Measurements from ENCODE around the gene CHST11. TPM values are rescaled to one million over a fixed set of nuclear protein-coding genes. Genes with fewer than 3 reads are reported as not detected.
A peak's percentile ranks its signal among the peaks of the same experiment; 100 is the strongest.

CHST11 gene
- total RNA-seq, 1 donor from 2014 or later, result 6.0 TPM

GRCh38 chr12:104496336-104496735 is 39.6 kb downstream of the CHST11 start:
- DNase-seq, result no peak
- Histone ChIP-seq H3K4me3 (no peak overlapping the region), H3K27ac (replicated peaks) (peak overlapping the region; percentile 32), H3K4me1 (peaks cover 21% of the 10 kb centered on the region), H3K27me3 (ENCODE audit: low read depth) (no peaks in the 10 kb centered on the region), H3K36me3 (no peaks in the 10 kb centered on the region), H3K9me3 (replicated peaks) (no peaks in the 10 kb centered on the region)
- TF ChIP-seq, protein P1, sequence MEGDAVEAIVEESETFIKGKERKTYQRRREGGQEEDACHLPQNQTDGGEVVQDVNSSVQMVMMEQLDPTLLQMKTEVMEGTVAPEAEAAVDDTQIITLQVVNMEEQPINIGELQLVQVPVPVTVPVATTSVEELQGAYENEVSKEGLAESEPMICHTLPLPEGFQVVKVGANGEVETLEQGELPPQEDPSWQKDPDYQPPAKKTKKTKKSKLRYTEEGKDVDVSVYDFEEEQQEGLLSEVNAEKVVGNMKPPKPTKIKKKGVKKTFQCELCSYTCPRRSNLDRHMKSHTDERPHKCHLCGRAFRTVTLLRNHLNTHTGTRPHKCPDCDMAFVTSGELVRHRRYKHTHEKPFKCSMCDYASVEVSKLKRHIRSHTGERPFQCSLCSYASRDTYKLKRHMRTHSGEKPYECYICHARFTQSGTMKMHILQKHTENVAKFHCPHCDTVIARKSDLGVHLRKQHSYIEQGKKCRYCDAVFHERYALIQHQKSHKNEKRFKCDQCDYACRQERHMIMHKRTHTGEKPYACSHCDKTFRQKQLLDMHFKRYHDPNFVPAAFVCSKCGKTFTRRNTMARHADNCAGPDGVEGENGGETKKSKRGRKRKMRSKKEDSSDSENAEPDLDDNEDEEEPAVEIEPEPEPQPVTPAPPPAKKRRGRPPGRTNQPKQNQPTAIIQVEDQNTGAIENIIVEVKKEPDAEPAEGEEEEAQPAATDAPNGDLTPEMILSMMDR (IDR thresholded peaks at IDR 0.05; ENCODE audit: borderline replicate concordance), result no peak
- intact Hi-C loops (cut with micrococcal nuclease), result no loop called here

DNA sequence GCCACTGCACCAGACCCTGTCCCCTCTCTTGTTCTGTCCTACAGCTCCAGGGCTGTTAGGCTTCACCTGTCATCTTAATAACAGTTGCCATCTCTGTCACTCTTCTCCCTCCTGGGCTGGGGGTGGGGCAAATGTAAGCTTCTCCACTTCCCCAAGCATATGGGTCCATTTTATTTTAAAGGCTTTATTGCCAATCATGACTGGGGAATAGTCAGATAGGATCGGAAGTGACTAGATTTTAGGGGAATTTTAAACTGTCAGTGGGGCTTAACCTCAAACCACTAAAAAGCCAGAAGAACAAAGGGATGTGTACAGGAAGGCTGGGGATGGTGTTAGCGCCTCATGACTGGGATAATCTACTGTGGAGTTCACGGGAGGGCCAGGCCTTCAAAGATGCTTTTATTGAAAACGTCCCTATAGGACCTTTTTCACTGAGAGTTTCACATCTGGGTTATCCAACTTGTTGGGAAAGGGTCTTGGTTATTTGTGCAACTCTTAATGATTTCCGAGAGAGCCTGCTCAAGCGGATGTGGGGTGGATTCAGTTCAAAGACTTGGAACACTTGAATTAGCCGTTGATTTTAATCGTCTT is 41.6 kb downstream of the CHST11 start:
- H3K4me3 ChIP-seq, result no peak overlapping the region
- TF ChIP-seq, protein P1 (IDR thresholded peaks at IDR 0.05; ENCODE audit: borderline replicate concordance), result no peak
- intact Hi-C loops (cut with micrococcal nuclease), result no loop called here
- peaks cover 21% of the 10 kb centered on the region for H3K4me1 ChIP-seq
- no peak overlapping the region for H3K27ac ChIP-seq (replicated peaks)
- DNase-seq, result no peak
- no peaks in the 10 kb centered on the region for H3K9me3 ChIP-seq (replicated peaks)
- no peaks in the 10 kb centered on the region for H3K36me3 ChIP-seq
- H3K27me3 ChIP-seq (ENCODE audit: low read depth), result no peaks in the 10 kb centered on the region

DNA sequence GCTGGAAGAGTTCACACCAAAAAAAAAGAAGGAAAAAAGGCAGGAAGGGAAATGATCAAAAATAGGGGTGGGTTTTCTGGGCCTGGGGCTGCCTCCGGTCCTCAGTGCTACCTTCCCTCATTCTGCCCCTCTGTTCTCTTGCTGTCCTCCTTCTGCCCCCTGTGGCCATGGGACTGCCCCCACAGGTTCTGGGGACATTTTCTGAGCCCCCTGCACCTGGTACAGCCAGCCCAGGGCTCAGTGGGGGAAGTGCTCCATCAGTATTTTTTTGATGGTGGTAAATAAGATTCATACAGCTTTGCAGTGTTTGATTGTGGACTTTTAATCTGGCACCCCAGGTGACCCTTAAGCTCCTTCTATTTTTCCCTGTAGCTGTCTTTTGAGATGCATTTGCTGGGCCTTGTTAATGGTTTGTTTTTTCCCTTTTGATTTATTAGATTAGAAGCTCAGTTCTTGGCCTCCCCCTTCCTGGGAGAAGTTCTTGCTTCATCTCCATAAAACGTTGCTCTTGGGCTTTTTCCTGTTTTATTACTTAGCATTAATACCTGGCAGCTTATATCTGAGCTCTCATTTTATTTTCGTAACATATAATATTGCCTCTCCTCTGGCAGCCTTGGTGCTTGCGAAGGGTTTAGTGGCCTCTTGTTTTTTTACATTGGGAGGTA is 43.1 kb downstream of the CHST11 start:
- DNase-seq, result no peak
- intact Hi-C loops (cut with micrococcal nuclease), result no loop called here
- H3K27ac ChIP-seq (replicated peaks), result no peak overlapping the region
- H3K36me3 ChIP-seq, result no peaks in the 10 kb centered on the region
- H3K4me3 ChIP-seq, result no peak overlapping the region
- H3K9me3 ChIP-seq (replicated peaks), result no peaks in the 10 kb centered on the region
- no peaks in the 10 kb centered on the region for H3K27me3 ChIP-seq (ENCODE audit: low read depth)
- peaks cover 22% of the 10 kb centered on the region for H3K4me1 ChIP-seq
- TF ChIP-seq, protein P1 (IDR thresholded peaks at IDR 0.05; ENCODE audit: borderline replicate concordance), result no peak

- Histone ChIP-seq H3K27me3 (ENCODE audit: low read depth) (no peaks in the 10 kb centered on the region), H3K36me3 (no peaks in the 10 kb centered on the region), H3K4me1 (peaks cover 23% of the 10 kb centered on the region), H3K4me3 (no peak overlapping the region), H3K27ac (replicated peaks) (no peak overlapping the region), H3K9me3 (replicated peaks) (no peaks in the 10 kb centered on the region)
- DNase-seq, result no peak
- intact Hi-C loops (cut with micrococcal nuclease), result no loop called here
- TF ChIP-seq, protein P1 (IDR thresholded peaks at IDR 0.05; ENCODE audit: borderline replicate concordance), result no peak
Measured at GRCh38 chr12:104501115-104501514, 44.4 kb downstream of the CHST11 start.

DNA sequence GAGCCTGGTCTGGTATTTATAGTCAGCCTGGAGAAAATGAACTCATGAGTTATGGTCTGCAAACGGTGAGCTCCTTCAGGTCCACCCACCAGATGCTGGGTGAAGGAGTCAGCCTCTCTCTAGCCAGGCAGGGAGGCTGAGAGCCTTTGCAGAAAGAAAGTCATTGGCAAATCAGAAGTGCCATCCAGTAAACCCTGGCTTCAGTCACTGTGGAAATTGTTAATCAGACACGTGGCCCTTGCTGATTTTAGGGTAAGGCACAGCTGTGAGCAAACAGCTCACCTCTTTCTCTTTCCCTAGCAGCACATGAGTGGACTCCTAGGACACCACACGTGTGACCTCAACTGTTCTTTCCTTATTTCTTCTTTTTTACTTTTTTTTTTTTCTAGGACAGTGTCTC is 44.9 kb downstream of the CHST11 start:
- Histone ChIP-seq H3K27ac (replicated peaks) (no peak overlapping the region), H3K9me3 (replicated peaks) (no peaks in the 10 kb centered on the region), H3K4me1 (peaks cover 23% of the 10 kb centered on the region), H3K4me3 (no peak overlapping the region), H3K27me3 (ENCODE audit: low read depth) (no peaks in the 10 kb centered on the region), H3K36me3 (no peaks in the 10 kb centered on the region)
- intact Hi-C loops (cut with micrococcal nuclease), result no loop called here
- TF ChIP-seq, protein P1 (IDR thresholded peaks at IDR 0.05; ENCODE audit: borderline replicate concordance), result no peak
- no peak for DNase-seq

Data from left ventricle myocardium inferior (tissue), 1 donor.